ENCODE data around the gene ABCA5. TPM values are rescaled to one million over a fixed set of nuclear protein-coding genes. Genes with fewer than 3 reads are reported as not detected.

The ABCA5 gene
- polyA plus RNA-seq, 1 of the 3 experiments (the other 2 are of a cell fraction), result 2.0 TPM

- no peaks in the 10 kb centered on the region; the same call in 1 of the 2 replicates for H3K27me3 ChIP-seq (ENCODE audit: insufficient read depth)
- H4K20me1 ChIP-seq (ENCODE audit: insufficient read depth), result no peaks in the 10 kb centered on the region
- no peak overlapping the region for H3K9ac ChIP-seq
- H3K79me2 ChIP-seq (ENCODE audit: insufficient read depth), result no peaks in the 10 kb centered on the region
- no peak for TF ChIP-seq MEF2A (IDR thresholded peaks at IDR 0.05; ENCODE audit: borderline replicate concordance, low read depth)
- TF ChIP-seq NFIC (IDR thresholded peaks at IDR 0.05; ENCODE audit: borderline replicate concordance), result no peak
- TF ChIP-seq ELF1 (IDR thresholded peaks at IDR 0.05), result no peak
- TF ChIP-seq EP300 (IDR thresholded peaks at IDR 0.05; ENCODE audit: borderline replicate concordance in 1 of 2, low read depth in 1 of 2, low read length in 1 of 2), result no peak
- TF ChIP-seq, protein P1, sequence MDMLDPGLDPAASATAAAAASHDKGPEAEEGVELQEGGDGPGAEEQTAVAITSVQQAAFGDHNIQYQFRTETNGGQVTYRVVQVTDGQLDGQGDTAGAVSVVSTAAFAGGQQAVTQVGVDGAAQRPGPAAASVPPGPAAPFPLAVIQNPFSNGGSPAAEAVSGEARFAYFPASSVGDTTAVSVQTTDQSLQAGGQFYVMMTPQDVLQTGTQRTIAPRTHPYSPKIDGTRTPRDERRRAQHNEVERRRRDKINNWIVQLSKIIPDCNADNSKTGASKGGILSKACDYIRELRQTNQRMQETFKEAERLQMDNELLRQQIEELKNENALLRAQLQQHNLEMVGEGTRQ (IDR thresholded peaks at IDR 0.05; ENCODE audit: borderline replicate concordance, low read depth, low read length), result no peak
- no peak for TF ChIP-seq CTCF (IDR thresholded peaks at IDR 0.05)
- no peak for TF ChIP-seq GABPA (IDR thresholded peaks at IDR 0.05; ENCODE audit: low read depth)
- TF ChIP-seq CHD2 (IDR thresholded peaks at IDR 0.05; ENCODE audit: low read length, partially characterized antibody), result no peak
- no peak for TF ChIP-seq POLR2AphosphoS5 (IDR thresholded peaks at IDR 0.05; ENCODE audit: low read depth, low read length)
- TF ChIP-seq, protein P2, sequence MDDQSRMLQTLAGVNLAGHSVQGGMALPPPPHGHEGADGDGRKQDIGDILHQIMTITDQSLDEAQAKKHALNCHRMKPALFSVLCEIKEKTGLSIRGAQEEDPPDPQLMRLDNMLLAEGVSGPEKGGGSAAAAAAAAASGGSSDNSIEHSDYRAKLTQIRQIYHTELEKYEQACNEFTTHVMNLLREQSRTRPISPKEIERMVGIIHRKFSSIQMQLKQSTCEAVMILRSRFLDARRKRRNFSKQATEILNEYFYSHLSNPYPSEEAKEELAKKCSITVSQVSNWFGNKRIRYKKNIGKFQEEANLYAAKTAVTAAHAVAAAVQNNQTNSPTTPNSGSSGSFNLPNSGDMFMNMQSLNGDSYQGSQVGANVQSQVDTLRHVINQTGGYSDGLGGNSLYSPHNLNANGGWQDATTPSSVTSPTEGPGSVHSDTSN (IDR thresholded peaks at IDR 0.05), result no peak
- TF ChIP-seq EZH2phosphoT487 (IDR thresholded peaks at IDR 0.05; ENCODE audit: borderline replicate concordance, low read depth), result no peak
- no peak for TF ChIP-seq RFX5 (IDR thresholded peaks at IDR 0.05; ENCODE audit: low read length)
- TF ChIP-seq, protein P3, sequence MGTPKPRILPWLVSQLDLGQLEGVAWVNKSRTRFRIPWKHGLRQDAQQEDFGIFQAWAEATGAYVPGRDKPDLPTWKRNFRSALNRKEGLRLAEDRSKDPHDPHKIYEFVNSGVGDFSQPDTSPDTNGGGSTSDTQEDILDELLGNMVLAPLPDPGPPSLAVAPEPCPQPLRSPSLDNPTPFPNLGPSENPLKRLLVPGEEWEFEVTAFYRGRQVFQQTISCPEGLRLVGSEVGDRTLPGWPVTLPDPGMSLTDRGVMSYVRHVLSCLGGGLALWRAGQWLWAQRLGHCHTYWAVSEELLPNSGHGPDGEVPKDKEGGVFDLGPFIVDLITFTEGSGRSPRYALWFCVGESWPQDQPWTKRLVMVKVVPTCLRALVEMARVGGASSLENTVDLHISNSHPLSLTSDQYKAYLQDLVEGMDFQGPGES (IDR thresholded peaks at IDR 0.05; ENCODE audit: low read depth, low read length), result no peak
- TF ChIP-seq TEAD4 (IDR thresholded peaks at IDR 0.05; ENCODE audit: borderline replicate concordance, insufficient read depth), result no peak
- TF ChIP-seq FOXM1 (IDR thresholded peaks at IDR 0.05; ENCODE audit: low read depth), result no peak
- no peak for TF ChIP-seq RAD21 (IDR thresholded peaks at IDR 0.05; ENCODE audit: low read length)
- H3F3A ChIP-seq (replicated peaks; ENCODE audit: insufficient read depth), result no peaks in the 10 kb centered on the region
- H3K9me2 ChIP-seq, result no peaks in the 10 kb centered on the region
- ChIA-PET CTCF (interaction anchor here (0.6 to 3.2 kb wide), 4 partner anchors 13 to 463 kb away, joined by 3 to 16 read pairs (median 7); no protein-coding TSS in a partner anchor), POLR2A (no interaction called here)
- no peaks in the 10 kb centered on the region for H3K9me3 ChIP-seq
- H2AFZ ChIP-seq (ENCODE audit: low read depth), result no peak overlapping the region
- no peak overlapping the region for H3K4me3 ChIP-seq (ENCODE audit: low read depth in 2 of 2, low read length in 1 of 2)
- no peak overlapping the region for H3K27ac ChIP-seq (ENCODE audit: low read depth in 2 of 2, low read length in 1 of 2)
- no peak for DNase-seq
- no peaks in the 10 kb centered on the region for H3K36me3 ChIP-seq (replicated peaks in 1 of 2; ENCODE audit: control insufficient read depth in 1 of 2, insufficient read depth in 2 of 2, low read length in 1 of 2)
- no peaks in the 10 kb centered on the region for H3K4me1 ChIP-seq (ENCODE audit: control insufficient read depth in 1 of 2, insufficient read depth in 2 of 2, low read depth in 1 of 2, low read length in 1 of 2)
- no peak overlapping the region for H3K4me2 ChIP-seq
Measured at GRCh38 chr17:69222707-69223258, 104.2 kb downstream of the ABCA5 start.

All from SK-N-SH (cell line).